ENCODE results near the gene RIN2. TPM values are rescaled to one million over a fixed set of nuclear protein-coding genes. Genes with fewer than 3 reads are reported as not detected.

Gene RIN2
- total RNA-seq, 4 donors from 2014 or later = 60.9 to 88.3 (median 83.2) TPM

DNA sequence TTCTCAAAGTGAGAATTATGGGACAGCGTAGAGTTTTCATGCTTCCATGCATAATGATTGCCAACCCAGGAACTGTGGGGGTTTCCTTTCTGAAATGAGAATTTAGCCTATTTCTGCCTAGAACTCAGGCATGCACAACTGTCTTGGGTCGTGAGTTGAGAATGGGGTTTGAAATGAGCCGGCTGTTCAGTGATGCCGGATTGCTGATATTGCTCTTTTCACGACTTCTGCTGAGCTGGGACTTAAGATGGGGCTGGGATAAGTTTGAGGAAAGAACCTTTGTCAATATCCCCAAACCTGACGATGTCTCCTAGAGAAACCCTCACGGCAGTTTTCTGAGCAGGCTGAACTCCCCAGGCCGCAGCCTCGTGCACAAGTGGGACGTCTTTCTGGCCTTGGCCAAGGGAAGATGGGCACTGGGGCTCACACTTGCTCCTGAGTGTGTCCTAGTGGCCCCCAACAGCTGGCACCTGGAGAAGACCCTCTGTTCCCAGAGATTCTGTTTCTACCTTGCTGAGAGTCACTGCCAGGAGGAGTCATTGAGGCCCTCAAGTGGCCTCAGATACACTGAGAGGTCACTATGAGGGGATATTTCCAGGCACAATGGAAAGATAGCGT, 34.1 kb upstream of the RIN2 start:
- no peak overlapping the region for H3K4me3 ChIP-seq (ENCODE audit: low read depth, poor library complexity, severe bottlenecking)
- intact Hi-C loops (cut with DNase I; ENCODE audit: low total_unique reads) = no loop called here
- TF ChIP-seq, protein P1, sequence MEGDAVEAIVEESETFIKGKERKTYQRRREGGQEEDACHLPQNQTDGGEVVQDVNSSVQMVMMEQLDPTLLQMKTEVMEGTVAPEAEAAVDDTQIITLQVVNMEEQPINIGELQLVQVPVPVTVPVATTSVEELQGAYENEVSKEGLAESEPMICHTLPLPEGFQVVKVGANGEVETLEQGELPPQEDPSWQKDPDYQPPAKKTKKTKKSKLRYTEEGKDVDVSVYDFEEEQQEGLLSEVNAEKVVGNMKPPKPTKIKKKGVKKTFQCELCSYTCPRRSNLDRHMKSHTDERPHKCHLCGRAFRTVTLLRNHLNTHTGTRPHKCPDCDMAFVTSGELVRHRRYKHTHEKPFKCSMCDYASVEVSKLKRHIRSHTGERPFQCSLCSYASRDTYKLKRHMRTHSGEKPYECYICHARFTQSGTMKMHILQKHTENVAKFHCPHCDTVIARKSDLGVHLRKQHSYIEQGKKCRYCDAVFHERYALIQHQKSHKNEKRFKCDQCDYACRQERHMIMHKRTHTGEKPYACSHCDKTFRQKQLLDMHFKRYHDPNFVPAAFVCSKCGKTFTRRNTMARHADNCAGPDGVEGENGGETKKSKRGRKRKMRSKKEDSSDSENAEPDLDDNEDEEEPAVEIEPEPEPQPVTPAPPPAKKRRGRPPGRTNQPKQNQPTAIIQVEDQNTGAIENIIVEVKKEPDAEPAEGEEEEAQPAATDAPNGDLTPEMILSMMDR (IDR thresholded peaks at IDR 0.05) = no peak
- no peak for TF ChIP-seq POLR2A (IDR thresholded peaks at IDR 0.05)
- WGBS, 2 donors = 88% methylated on average over 11 of the region's 11 CpGs
- DNase-seq (ENCODE audit: low spot score in 2 of 2) = peak in 1 of 2 donors; percentile 39

DNA sequence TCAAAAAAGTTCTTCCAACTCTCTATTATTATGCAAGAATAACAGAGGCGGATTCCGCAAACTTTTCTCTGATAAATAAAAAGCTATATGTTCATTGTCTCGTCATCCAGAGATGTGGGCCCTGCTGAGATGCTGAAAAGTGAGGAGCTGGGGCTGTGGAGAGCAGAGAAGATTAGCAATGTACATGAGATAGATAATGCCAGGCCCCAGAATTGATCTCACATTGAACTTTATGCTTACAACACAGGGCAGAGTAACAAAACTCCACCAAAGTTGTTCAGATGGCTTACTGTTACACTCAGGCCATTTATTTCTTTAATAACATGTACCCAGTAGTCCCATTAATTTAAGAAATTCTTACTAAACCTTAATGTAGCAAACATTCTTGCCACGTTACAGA, 32.7 kb upstream of the RIN2 start:
- H3K4me3 ChIP-seq (ENCODE audit: low read depth, poor library complexity, severe bottlenecking) = no peak overlapping the region
- no peak for TF ChIP-seq POLR2A (IDR thresholded peaks at IDR 0.05)
- TF ChIP-seq, protein P1 (IDR thresholded peaks at IDR 0.05) = no peak
- peak in 1 of 2 donors; percentile 7 for DNase-seq (ENCODE audit: low spot score in 2 of 2)
- whole genome bisulfite sequencing, 2 donors = 90 to 91% methylated on average over 4 of the region's 4 CpGs
- intact Hi-C loops (cut with DNase I; ENCODE audit: low total_unique reads) = no loop called here

DNA sequence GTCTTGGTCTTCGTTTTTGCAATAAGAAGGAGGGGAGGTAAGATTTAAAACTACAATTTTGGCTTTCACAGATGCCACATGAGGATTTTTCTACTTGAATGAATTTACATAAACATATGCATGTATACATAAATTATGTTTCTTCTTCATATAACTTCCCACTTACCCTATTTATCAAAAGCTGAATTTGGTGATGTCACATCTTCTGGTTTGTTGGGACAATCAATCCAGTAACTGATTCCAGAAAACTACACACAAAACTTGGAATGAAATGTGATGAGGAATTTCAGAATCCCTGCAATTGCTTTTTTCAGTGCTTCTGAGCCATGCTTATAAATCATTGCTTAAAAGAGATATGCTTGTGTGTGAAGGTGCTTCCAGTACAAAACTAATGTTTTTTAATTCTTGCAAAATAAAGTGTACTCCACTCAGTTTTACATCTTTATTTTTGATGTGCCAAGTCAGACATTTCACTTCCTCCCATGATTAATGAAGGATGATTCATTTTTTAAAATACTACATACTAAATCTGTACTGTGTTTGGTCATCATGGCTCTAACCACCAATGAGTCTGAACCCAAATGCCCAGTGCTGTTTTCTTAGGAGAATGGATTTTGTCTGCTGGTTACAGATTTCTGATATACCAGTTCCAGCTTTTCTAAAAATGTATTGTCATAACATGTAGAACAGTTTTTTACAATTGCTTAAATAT, 32.1 kb upstream of the RIN2 start:
- TF ChIP-seq POLR2A (IDR thresholded peaks at IDR 0.05) = no peak
- TF ChIP-seq, protein P1 (IDR thresholded peaks at IDR 0.05) = no peak
- no peak for DNase-seq (ENCODE audit: low spot score in 2 of 2)
- 77 to 86% methylated on average over 1 of the region's 1 CpG for WGBS, 2 donors
- intact Hi-C loops (cut with DNase I; ENCODE audit: low total_unique reads) = no loop called here
- no peak overlapping the region for H3K4me3 ChIP-seq (ENCODE audit: low read depth, poor library complexity, severe bottlenecking)

DNA sequence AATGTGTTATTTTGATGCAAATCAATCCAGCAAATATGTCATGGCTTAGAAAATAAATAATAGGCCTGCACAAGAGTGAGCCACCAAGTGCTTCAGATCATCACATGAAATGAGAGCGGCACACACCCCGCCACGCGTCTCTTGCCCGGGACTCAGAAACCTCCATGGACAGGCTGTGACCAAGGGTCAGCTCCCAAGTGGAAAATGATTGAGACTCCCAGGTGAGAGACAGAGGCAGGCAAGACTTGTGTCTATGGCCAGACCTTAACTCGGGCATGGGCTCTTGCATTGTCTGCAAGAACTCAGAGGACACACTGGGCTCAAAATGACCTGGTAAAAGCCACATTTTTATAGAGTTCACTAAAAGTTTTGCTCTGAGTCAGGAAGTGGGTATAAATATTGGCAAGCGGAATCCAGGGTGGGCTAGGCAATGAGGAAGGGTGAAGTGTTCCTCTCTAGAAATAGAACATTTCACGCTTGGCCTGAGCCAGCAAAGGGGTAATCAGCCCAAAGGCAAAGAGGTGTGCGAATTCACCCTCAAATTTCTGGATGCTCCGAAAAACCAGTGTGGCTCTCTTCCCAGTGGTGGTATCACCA, 30.7 kb upstream of the RIN2 start:
- no peak overlapping the region for H3K4me3 ChIP-seq (ENCODE audit: low read depth, poor library complexity, severe bottlenecking)
- peak in 1 of 2 donors; percentile 36 for DNase-seq (ENCODE audit: low spot score in 2 of 2)
- 90 to 93% methylated on average over 10 of the region's 10 CpGs for WGBS, 2 donors
- intact Hi-C loops (cut with DNase I; ENCODE audit: low total_unique reads) = no loop called here
- TF ChIP-seq POLR2A (IDR thresholded peaks at IDR 0.05) = no peak
- TF ChIP-seq, protein P1 (IDR thresholded peaks at IDR 0.05) = no peak

DNA sequence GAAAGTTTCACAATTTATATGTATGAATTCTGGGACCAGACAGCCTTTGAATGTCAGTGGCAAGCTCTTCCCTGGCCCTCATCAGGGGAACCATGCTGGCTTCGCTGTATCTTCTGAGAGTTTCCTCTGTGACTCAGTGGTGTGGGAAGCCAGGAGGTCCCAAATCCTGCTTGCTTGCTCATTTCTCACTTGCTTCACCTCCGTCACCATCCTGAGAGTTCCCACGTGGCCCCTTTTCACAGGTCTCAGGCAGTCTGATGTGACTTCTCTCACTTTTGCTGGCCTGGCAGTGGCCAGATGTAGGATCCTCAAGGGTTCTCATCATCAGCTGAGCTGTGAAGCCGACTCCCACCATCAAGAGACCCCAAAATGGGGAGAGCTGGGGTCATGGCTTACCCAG, 28.4 kb upstream of the RIN2 start:
- WGBS, 2 donors = 90% methylated on average over 4 of the region's 4 CpGs
- TF ChIP-seq POLR2A (IDR thresholded peaks at IDR 0.05) = no peak
- TF ChIP-seq, protein P1 (IDR thresholded peaks at IDR 0.05) = no peak
- no peak overlapping the region for H3K4me3 ChIP-seq (ENCODE audit: low read depth, poor library complexity, severe bottlenecking)
- DNase-seq (ENCODE audit: low spot score in 2 of 2) = peak in 1 of 2 donors; percentile 57
- intact Hi-C loops (cut with DNase I; ENCODE audit: low total_unique reads) = no loop called here
